NB4 (cell line): ENCODE data around the gene FOXS1.

ENCODE experiments used
- CTCF ChIP-seq: IDR thresholded peaks from one replicate; pipeline ENCODE4 v1.5.1; 2012; ENCODE audit warnings: low read depth, low read length
- MAX ChIP-seq: IDR thresholded peaks from 2 replicates; pipeline ENCODE4 v1.6.1; 2011; ENCODE audit warnings: low read depth, low read length
- POLR2A ChIP-seq: IDR thresholded peaks from 2 replicates; pipeline ENCODE4 v1.6.1; 2011; ENCODE audit warnings: mild to moderate bottlenecking; ENCODE audit not compliant: insufficient read length; ENCODE audit errors: extremely low read depth

DNA sequence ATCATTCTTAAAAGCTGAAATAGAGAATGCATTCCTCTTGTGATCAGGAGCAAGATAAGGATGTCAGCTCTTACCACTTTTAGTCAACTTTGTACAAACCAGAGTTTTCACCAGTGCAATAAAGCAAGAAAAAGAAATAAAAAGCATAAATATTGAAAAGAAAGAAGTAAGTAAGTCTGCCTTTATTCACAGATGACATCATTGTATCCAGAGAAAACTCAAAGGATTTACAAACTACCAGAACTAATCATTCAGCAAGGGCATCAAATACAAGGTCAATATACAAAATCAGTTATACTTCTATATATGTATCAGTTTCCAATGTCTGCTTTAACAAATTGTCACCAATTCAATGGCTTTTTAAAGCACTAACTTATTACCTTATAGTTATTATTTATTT lies 38.4 kb upstream of the FOXS1 start:
- TF ChIP-seq CTCF: no peak
- no peak for TF ChIP-seq MAX
- TF ChIP-seq POLR2A: no peak
